T-helper 9 cell (primary cell): Measurements from ENCODE around the gene GOSR2.
"Not testable (repeated sequence)": the region's sequence is repeated elsewhere in the genome, so short reads cannot be mapped to it uniquely, and the experiment has no call there.

ENCODE experiments used
- DNase-seq: peaks from one replicate; pipeline ENCODE4 v3.0.0-alpha.2; 2020

The GOSR2 gene

DNA sequence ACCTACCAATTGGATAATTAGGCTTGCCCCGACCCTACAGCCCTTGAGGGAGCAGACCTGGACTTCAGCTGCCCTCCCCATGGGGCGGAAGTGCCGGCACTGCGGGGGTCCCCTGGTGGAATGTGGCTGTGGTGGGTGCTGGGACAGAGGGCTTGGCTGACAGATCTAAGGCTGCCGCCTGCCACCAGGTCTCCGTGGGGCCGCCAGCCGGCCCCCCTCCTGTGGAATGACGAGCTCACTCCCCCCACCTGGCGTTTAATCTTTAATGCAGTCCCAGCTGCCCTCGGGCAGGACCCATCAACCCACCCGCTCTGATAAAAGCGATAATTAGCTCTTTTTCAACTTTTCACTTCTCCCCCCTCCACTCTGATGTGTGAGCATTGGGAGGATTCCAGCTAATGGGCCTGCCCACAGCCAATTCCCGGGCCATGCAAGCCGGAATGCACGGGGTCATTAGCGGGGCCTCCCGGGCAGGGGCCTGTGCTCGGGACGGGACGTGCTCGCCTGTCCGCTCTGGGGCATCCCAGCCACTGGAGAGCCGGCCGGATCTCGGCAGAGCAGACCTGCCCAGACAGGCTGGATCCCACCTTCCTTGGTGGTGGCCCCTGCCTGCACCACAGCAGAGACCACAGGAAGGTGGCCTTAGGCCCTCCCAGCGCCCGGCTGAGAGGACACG lies 28.3 kb upstream of the GOSR2 start:
- DNase-seq: no peak

- DNase-seq: no peak
Measured at GRCh38 chr17:46895171-46895570, 27.8 kb upstream of the GOSR2 start.

- no peak for DNase-seq
Measured at GRCh38 chr17:46896991-46897390, 26.0 kb upstream of the GOSR2 start.

DNA sequence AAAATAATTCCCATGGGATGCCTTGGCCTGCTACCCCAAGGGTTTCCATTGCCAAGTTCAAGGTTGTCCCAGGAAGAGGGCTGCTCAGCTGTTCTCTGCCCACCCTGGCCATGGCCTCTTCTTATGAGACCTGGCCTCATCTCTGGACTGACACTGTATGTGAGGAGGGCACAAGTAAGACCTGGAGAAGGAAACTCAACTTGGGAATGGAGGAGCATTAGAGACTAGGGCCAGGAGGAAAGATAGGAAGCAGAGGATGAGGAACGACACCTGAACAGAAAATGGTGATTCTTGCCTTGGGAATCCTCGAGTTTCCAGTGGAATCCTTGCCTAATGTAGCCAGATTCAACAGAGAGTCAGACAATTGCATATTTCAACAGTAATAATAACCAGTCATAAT lies 24.6 kb upstream of the GOSR2 start:
- no peak for DNase-seq

DNA sequence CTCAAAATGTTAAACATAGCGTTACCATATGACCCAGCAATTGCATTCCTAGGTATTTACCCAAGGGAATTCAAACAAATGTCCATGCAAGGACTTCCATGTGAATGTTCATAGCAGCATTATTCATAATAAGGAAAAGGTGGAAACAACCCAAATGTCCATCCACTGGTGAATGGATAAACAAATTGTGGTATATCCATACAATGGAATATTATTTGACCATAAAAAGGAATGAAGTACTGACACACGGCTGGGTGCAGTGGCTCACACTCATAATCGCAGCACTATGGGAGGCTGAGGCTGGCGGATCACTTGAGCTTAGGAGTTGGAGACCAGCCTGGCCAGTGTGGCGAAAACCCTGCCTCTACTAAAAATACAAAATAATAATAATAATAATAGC lies 24.1 kb upstream of the GOSR2 start:
- DNase-seq: no peak

GRCh38 chr17:46901291-46901690 lies 21.7 kb upstream of the GOSR2 start:
- DNase-seq: no peak

GRCh38 chr17:46903762-46904672 lies 18.9 kb upstream of the GOSR2 start:
- no peak for DNase-seq

DNA sequence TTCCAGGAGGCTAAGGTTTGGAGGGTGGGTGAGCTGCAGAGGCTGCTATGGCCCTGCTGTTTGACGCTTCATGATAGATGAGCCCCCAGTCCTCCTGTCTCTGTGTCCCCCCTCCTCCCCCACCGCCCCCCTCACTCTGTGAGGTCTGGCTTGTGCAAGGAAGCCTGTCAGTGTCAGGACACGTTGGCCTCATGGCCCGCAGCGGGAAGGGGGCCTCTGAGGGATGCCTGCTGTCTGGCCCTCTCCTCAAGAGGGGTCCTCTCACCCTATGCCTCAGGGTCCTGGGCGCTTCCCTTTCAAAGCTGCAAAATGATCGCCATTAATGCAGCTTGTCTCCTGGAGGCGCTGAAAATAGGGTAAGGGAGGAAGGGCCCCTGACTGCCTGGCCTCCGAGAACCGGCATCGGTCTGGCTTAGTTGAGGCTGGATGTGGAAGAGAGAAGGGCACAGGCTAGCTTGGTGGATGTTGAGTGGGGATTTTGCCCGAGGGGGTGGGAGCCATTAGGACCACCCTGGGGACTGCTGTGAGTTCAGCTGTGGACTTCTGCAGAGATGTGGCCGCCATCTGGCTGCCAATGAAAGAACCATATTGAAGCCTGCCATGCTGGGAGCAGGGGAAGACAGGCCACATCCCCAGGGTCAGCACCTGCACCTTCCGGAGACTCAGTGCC lies 14.8 kb upstream of the GOSR2 start:
- no peak for DNase-seq

DNA sequence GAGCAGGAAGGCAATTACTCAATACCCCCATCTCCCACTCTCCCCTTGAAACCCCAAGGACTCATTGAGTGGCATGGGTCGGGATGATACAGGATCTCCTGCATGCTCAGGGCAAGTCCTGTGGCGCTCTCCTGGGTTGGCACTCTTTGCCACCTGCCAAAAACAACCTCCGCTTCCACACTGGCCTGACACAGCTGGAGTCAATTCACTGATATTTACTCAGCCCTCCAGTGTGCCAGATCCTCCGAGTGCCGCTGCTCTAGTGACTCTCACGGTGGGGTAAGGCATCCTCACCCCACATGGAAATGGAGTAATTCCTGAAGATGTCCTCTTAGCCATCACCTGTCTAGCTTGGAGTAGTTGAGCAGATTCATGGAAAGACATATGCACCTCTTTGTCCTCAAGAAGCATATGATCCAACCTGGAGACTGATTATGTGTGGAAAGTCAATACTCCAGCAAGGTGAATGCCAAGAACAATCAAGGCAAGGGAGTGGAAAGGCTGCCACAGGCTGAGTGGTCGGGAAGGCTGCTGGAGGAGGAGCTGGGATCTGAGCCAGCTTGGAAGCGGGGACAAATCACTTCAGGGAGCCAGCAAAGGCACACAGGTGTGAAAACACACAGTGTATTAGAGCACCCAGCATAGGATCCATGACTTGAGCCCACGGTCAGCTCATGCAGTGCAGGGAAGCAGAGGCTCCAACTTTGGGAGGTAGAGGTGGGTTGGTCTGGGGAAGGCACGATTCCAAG lies 12.6 kb upstream of the GOSR2 start:
- DNase-seq: no peak

- no peak for DNase-seq
Measured at GRCh38 chr17:46911311-46911710, 11.6 kb upstream of the GOSR2 start.

GRCh38 chr17:46915596-46915995 lies 7.4 kb upstream of the GOSR2 start:
- DNase-seq: no peak

DNA sequence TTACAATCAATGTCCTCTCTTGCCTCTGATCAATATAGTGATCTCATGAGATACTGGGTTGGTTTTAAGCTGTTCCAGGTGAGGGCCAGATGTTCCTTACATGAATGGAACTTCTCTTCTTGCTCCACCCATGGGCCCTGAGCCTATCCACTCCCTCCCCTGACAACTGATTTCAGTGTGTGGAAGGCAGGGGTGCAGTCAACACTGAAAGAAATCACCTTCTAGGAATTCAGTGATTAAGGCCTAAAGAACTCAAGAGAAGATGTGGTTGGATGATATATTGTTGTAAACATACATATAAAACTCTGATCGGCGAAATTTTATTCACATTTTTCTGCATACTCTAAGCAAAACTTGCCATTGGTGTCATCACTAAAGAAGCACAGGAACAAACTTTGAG lies 6.7 kb upstream of the GOSR2 start:
- DNase-seq: no peak

DNA sequence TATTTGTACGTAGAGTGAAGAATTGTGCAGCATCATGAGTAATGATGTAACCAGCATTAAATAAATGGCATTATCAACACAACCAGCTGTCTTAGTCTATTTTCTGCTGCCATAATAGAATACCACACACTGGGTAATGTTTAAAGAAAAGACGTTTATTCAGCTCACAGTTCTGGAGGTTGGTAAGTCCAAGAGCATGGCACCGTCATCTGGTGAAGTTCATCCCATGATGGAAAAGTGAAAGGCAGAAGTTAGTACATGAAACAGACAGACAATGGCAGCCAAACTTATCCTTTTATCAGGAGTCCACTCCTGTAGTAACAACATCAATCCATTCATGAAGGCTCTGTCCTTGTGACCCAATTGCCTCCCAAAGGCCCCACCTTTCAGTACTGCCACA lies 6.3 kb upstream of the GOSR2 start:
- DNase-seq: no peak

DNA sequence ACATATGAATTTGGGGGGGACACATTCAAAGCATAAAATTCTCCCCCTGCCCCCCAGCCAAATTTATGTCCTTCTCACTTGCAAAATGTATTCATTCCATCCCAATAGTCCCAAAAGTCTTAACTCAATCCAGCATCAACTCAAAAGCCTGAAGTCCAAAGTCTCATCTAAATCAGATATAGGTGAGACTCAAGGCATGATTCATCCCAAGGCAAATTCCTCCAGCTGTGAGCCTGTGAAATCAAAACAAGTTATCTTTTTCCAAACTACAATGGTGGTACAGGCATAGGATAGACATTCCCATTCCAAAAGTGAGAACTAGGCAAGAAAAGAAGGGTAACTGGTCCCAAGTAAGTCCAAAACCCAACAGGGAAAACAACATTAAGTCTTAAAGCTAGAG lies 5.9 kb upstream of the GOSR2 start:
- no peak for DNase-seq

DNA sequence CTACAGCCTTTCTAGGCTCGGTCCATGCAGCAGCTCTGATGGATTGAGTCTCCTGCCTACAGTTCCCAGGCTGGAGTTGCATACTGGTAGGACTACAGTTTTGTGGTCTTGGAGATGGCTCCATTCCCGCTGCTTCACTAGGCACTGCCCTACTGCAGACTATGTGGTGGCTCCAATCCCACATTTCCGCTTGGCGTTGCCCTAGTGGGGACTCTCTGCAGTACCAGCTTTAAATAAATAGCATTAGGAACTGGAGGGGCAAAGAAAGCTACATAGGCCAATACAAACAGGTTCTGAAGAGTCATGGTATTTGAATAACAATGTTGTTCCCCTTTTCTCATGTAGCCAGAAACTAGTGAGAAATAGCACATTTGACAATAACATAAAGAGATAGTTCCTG lies 5.4 kb upstream of the GOSR2 start:
- DNase-seq: no peak

DNA sequence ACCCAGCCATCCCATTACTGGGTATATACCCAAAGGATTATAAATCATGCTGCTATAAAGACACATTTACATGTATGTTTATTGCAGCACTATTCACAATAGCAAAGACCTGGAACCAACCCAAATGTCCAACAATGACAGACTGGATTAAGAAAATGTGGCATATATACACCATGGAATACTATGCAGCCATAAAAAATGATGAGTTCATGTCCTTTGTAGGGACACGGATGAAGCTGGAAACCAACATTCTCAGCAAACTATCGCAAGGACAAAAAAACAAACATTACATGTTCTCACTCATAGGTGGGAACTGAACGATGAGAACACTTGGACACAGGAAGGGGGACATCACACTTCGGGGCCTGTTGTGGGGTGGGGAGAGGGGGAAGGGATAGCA lies 998 bp upstream of the GOSR2 start:
- not testable (repeated sequence) for DNase-seq

GRCh38 chr17:46922487-46922803 lies 515 bp upstream of the GOSR2 start:
- DNase-seq: no peak

DNA sequence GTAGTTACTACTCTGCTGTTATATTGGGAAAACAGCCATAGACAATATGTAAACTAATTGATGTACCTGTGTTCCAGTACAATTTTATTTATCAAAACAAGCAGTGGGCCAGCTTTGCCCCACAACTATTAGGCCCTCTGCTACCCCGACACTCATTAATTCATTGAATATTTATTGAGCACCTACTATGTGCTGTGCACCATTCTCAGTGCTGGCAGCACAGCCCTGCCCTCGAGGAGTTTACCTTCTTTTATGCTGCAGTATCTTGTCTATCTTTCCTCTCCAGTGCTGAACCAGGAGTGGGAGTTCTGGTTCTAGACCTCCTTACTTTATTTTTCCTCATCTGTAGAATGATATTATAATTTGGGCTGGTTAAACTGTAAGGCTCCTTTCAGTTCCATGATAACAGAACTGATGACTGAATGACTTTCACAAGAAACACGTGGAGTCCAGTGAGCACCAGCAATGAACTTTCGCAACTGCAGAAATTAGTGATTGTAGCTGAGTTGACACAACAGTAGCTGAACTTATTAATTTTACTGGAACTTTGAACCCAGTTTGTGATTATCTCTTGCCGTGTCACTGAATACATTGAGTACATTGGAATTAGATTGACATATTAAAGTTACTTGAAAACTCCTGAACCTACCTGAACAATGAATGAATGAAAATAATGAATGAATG lies 2.4 kb downstream of the GOSR2 start:
- no peak for DNase-seq

DNA sequence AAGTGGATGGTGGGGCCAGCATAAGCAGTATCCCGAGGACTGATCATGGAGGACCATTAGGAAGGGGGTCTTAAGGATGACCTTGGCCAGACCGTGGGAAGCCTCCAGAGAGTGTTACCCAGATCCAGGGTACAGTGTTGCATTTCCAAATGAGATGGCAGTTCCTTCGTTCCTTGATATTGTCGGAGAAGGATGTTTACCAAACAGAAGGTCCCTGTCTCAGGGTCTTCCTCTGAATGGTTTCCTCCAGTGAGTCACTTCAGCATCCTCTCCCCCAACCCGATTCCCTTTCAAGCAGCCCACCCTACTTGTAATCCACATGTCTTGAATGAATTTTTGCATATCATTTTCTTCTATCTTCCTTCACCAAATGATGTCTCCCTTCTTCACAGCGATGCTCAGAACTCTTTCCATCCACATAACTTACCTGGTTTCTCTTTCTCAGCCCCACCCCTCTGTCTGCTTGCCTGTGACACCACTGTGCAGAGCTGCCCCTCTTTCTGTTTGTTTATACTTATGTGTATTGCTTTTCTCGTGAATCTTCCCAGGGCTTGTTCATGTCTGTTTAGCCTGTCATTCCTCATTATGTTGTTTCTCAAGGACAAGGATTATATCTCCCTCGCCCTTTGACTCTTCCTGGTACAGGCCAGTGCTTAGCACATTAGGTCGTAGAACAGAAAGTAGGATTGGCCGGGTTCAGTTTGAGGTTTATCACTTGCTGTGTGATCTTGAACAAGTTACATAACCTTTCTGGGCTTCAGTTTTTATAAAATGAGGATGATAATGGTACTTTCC lies 5.7 kb downstream of the GOSR2 start:
- DNase-seq: no peak

DNA sequence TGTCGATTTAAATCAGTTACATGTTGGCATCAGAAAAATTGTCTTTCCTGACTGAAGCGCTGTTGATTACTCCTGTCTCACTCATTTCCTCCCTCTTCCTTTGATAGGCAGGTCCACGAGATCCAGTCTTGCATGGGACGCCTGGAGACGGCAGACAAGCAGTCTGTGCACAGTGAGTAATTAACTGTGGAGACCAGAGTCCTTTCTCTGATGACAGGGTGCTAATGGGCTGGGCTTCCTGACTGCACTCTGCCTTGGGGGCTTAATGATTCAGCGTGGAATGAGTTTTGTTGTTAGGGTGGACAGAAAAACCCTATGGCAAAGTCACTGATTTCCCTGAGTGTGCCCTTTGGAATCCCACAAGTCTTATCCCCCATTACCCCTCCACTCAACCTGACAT lies 6.5 kb downstream of the GOSR2 start:
- DNase-seq: no peak

DNA sequence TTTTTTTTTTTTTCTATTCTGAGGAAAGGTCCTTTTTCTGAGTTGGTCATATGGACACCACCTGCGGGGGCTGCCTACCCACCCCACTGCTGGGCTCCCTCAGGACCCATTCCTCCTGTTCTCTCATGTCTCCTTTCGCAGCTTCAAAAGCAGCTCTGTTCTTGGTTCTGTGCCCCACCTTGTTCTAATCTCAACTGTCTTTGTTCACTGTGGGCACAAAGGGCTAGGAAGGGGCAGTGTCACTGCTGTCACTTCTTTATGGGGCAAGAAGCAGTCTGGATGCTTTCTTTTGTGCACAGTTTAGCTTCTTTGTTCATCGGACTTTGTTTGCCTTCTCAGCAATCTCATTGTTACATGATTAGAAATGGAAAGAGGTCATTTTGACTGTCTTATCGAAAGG lies 7.1 kb downstream of the GOSR2 start:
- no peak for DNase-seq

- DNase-seq: no peak
Measured at GRCh38 chr17:46931596-46931995, 8.6 kb downstream of the GOSR2 start.
